Endodermal cell (in vitro differentiated cells): Measurements from ENCODE around the gene KIF3B. TPM values are rescaled to one million over a fixed set of nuclear protein-coding genes. Genes with fewer than 3 reads are reported as not detected.

Source experiments
- DNase-seq: peaks from one replicate; pipeline ENCODE4 v3.0.0-alpha.2; 2017
- H3K27ac ChIP-seq: 2 replicates; pipeline ENCODE4 v1.5.1; 2013; ENCODE audit warnings: mild to moderate bottlenecking, low read depth, low read length, moderate library complexity
- H3K27me3 ChIP-seq: 2 replicates; pipeline ENCODE4 v1.6.1; 2013; ENCODE audit warnings: mild to moderate bottlenecking, low read length, moderate library complexity; ENCODE audit not compliant: insufficient read depth, control insufficient read depth, poor library complexity, severe bottlenecking
- H3K36me3 ChIP-seq: 2 replicates; pipeline ENCODE4 v1.7.0; 2013; ENCODE audit warnings: mild to moderate bottlenecking, low read length, moderate library complexity; ENCODE audit not compliant: control insufficient read depth, insufficient read depth
- H3K4me1 ChIP-seq: one replicate; pipeline ENCODE4 v1.7.0; 2013; ENCODE audit warnings: low read length; ENCODE audit not compliant: control insufficient read depth, insufficient read depth
- H3K4me3 ChIP-seq: 2 replicates; pipeline ENCODE4 v1.5.1; 2013; ENCODE audit warnings: mild to moderate bottlenecking, low read length, moderate library complexity
- H3K9ac ChIP-seq: 2 replicates; pipeline ENCODE4 v1.6.1; 2013; ENCODE audit warnings: mild to moderate bottlenecking, low read length, moderate library complexity; ENCODE audit not compliant: poor library complexity, severe bottlenecking; ENCODE audit errors: extremely low read depth
- H3K9me3 ChIP-seq: 2 replicates; pipeline ENCODE4 v1.6.1; 2013; ENCODE audit warnings: mild to moderate bottlenecking, low read length, moderate library complexity; ENCODE audit not compliant: control insufficient read depth
- H3K27ac Mint-ChIP-seq: 2 replicates; pipeline ENCODE4 v1.8.0; 2020; ENCODE audit warnings: mixed read lengths
- H3K27me3 Mint-ChIP-seq: 2 replicates; pipeline ENCODE4 v1.8.0; 2021; ENCODE audit warnings: mild to moderate bottlenecking, mixed read lengths; ENCODE audit not compliant: insufficient read depth
- H3K36me3 Mint-ChIP-seq: 2 replicates; pipeline ENCODE4 v1.8.0; 2020; ENCODE audit warnings: low read depth, mixed read lengths
- H3K4me1 Mint-ChIP-seq: 2 replicates; pipeline ENCODE4 v1.8.0; 2020; ENCODE audit warnings: mixed read lengths
- H3K4me3 Mint-ChIP-seq: 2 replicates; pipeline ENCODE4 v1.8.0; 2020; ENCODE audit warnings: mild to moderate bottlenecking, moderate library complexity, mixed read lengths
- H3K9me3 Mint-ChIP-seq: 2 replicates; pipeline ENCODE4 v1.8.0; 2020; ENCODE audit warnings: mild to moderate bottlenecking, mixed read lengths
- CTCF ChIP-seq: fragments of 200-600 bp; sonication (generic); conservative IDR thresholded peaks from 2 replicates; pipeline ENCODE4 v1.5.0; 2021; ENCODE audit warnings: antibody characterized with exemption, mild to moderate bottlenecking
- WGBS, 2 experiments: methylation state at CpG; one replicate each; pipeline versions ENCODE4 v1.1.5 to v1.1.7; 2013; ENCODE audit warnings: missing lambda C conversion rate in 2 of 2, mixed read lengths in 1 of 2; ENCODE audit not compliant: insufficient coverage in 1 of 2, insufficient read length in 1 of 2; 5-methylcytosine and 5-hydroxymethylcytosine counted together
- total RNA-seq, 2 donors: library from RNA; stranded (reverse); fragmentation: NEBNext Ultra II Directional in 1 of 2; extraction: Animal tissue kit (Norgen Biotek cat#: 25700) in 1 of 2; gene quantifications; 2 replicates in 1 of 2; 3 replicates in 1 of 2; pipeline ENCODE4 v1.2.1, GENCODE V29; 2021

Gene KIF3B
- total RNA-seq, 2 donors from 2014 or later, result 31.4 to 41.1 TPM

DNA sequence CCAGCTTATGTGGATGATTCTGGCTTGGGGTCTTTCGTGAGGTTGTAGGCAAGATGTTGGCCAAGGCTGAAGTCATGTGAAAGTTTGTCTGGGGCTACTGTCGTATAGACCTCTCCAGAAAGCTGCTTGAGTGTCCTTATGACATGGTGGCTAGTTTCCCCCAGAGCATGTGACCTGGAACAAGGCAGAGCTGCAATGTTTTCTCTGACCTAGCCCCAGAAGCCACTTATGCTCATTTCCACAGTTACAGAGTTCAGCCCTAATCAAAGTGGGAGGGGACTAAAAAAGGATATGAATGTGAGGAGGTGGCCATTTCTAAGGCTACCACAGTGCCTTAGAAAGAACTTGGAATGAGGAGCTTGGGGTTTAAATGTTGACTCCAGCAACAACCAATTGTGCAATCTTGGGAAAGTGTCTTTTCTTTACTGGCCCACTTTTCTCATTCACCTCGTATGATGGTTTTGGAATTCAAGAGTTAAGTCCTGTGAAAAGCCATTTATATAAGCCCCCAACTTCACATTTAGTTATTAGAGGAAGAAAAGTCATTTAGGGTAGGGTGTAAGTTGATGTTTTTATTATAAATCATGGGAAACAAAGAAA, 74.8 kb downstream of the KIF3B start:
- no peak for DNase-seq
- H3K27me3 Mint-ChIP-seq, result peaks cover 61% of the 10 kb centered on the region
- no peak overlapping the region for H3K27ac ChIP-seq

DNA sequence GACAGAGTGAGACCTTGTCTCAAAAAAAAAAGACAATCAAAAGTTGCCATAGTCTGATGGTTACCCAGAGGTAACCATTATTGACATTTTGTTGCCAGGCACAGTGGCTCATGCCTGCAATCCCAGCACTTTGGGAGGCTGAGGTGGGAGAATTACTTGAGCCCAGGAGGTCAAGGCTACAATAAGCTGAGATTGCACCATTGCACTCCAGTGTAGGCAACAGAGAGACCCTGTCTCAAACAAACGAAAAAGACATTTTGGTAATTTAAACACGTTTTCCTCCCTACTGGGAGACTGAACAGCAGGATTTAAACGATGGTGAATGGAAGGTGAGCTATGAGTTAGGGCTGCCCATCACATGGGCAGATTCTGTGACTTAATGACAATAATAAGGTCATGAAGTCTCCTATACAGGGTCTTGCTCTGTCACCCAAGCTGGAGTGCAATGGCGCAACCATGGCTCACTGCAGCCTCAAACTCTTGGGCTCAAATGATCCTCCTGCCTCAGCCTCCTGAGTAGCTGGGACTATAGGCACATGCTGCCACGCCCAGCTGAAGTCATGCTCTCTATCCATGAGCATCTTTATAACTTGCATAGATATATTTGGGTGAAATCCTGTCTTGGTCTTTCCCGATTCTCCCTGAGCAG, 76.5 kb downstream of the KIF3B start:
- no peak for DNase-seq

More for the DNA sequence above, 74.8 kb downstream of the KIF3B start:
- Histone ChIP-seq H3K36me3 (no peaks in the 10 kb centered on the region), H3K27me3 (no peaks in the 10 kb centered on the region), H3K4me3 (no peak overlapping the region), H3K4me1 (no peaks in the 10 kb centered on the region), H3K9me3 (no peaks in the 10 kb centered on the region), H3K9ac (no peak overlapping the region)
- Mint-ChIP-seq H3K27ac (no peak overlapping the region), H3K4me3 (no peak overlapping the region), H3K4me1 (peaks cover 2% of the 10 kb centered on the region), H3K36me3 (no peaks in the 10 kb centered on the region), H3K9me3 (no peaks in the 10 kb centered on the region)
- WGBS, 2 experiments, result 91 to 100% methylated on average over 2 of the region's 3 CpGs
- no peak for TF ChIP-seq CTCF

More for the DNA sequence above, 76.5 kb downstream of the KIF3B start:
- H3K9me3 ChIP-seq, result no peaks in the 10 kb centered on the region
- H3K9ac ChIP-seq, result no peak overlapping the region
- Mint-ChIP-seq H3K27ac (no peak overlapping the region), H3K27me3 (peaks cover 63% of the 10 kb centered on the region), H3K4me3 (no peak overlapping the region), H3K4me1 (peaks cover 5% of the 10 kb centered on the region), H3K9me3 (no peaks in the 10 kb centered on the region), H3K36me3 (no peaks in the 10 kb centered on the region)
- no peaks in the 10 kb centered on the region for H3K36me3 ChIP-seq
- no peaks in the 10 kb centered on the region for H3K4me1 ChIP-seq
- 84 to 88% methylated on average over 5 to 6 of the region's 6 CpGs for WGBS, 2 experiments
- no peak overlapping the region for H3K27ac ChIP-seq
- H3K4me3 ChIP-seq, result no peak overlapping the region
- TF ChIP-seq CTCF, result no peak
- H3K27me3 ChIP-seq, result no peaks in the 10 kb centered on the region
